Hematopoietic multipotent progenitor cell treated with erythropoietin and hydrocortisone succinate and interleukin-3 and kit ligand, for 6 days (in vitro differentiated cells): ENCODE results near the gene ZNF319.

Experiments used
- DNase-seq: peaks from one replicate; pipeline ENCODE4 v3.0.0-alpha.2; 2015

ZNF319 gene

DNA sequence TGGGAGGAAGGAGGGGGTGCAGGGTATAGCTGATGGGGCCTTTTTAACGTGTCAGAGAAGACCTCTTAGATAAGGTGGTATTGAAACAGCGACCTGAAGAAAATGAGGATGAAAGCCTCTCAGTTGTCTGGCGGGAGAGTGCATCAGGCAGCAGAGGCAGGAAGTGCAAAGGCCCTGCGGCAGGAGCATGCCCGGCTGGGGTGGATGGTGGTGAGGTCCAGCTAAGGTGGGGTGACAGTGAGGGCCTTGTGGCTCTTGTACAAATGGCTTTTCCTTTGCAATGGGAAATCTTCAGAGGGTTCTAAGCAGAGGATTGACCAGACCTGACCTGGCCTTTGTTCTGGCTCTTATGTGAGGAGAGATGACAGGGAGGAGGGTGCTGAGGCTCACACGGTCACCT, 36.5 kb upstream of the ZNF319 start:
- no peak for DNase-seq

DNA sequence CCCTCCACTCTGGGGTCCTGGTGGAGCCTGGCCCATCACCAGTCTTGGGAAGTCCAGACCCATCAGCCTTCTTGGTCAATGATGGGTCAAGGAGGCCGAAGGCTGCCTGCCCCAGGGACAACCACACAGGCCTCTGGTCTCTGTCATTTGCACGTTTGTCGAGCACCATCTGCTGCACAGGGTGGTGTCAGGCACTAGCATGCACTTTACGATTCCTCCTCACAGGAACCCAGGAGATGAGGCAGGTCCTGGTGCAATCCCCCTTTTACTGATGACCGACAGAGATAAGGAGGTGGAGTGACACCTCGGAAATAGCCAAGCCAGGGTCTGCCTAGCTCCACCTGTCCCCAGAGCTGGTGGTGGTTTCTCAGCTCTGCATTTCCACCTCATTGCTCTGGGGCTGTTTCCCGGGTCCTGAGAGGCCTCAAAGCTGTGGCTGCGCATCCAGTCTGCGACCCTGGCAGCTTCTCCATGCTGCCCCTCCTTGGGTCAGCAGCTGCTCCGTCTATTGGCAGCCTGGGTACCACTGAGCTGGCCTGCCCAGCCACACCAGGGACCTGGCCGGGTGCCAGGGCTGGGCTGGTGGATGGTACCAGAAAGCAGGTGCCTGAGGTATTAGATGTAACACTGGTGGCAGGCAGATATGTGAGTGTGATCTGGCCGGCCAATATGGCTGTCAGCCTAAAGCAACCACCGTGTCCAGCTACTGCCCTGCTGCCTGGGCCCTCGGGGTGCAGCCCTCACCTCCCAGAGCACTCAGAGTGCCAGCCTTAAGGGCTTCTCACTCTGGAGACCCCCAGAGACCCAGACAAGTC, 35.1 kb upstream of the ZNF319 start:
- DNase-seq = no peak

DNA sequence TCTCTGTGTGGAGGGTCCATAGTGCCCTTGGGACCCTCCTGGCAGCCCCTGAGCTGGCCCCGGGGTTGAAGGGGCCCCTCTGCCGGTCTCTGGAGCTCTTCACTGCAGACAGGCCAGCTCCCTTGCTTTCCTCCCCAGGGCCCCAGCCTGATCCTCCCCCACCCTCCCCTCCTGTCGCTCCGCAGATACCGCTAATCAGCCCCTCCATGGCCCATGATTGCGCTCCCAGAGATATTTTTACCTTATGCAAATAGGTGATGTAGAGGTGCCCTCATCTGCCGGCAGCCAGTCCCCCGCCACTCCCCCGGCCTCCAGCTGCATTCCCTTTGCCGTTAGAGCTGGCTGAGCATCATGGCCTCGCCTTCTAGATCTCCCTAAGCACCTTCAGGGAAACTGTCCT, 34.3 kb upstream of the ZNF319 start:
- no peak for DNase-seq

DNA sequence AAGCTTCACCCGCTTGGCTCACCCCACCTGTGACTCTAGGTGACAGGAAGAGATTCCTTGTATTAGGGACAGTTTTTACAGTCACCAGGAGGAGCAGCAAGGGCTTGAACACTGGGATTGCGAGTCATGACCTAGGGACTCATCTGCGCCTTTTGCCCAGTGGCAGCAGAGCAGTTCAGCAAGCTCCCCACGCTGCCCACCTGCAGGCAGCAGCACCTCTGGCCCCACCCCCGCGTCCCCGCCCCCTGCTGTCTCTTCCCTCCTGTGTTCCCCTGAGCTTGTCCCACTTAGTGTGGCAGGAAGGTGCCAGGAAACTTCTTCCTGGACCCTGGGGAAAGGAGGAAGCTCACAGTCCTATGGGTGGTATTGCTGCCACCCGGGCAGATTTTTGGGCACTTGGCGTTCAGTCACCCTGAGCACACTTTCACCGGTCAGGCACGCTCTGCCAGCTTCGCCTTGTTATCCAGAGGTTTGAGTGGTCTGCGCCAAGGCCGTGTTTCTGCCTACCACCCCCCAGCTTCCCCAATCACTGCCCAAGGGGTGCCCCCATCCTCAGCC, 33.7 kb upstream of the ZNF319 start:
- no peak for DNase-seq

DNA sequence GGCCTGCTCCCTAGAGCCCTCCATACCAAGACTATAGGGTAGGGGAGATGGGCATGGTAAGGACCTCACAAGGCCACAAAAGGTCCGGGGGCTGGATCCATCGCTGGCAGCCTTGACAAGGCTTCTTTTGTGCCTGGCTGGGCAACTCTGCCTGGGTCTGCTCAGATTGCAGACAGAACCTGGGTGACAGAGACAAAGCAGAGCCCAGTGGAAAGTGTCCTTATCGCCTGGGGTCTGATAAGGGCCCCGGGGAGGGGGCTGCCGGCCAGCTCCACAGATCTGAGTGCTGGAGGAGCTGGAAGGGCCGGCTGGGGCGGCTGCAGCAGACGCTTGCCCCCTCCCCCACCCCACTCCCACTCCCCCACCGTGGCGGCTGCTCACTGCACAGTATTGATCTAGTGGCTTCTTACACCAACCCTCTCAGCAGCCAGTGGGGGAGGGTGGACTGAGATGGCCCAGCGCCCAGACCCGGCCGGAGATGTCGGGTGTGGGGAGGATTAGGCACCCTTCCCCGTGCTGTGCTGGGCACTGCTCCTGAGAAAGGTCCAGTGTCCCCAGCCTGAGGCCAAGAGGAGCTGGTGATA, 32.3 kb upstream of the ZNF319 start:
- no peak for DNase-seq

DNA sequence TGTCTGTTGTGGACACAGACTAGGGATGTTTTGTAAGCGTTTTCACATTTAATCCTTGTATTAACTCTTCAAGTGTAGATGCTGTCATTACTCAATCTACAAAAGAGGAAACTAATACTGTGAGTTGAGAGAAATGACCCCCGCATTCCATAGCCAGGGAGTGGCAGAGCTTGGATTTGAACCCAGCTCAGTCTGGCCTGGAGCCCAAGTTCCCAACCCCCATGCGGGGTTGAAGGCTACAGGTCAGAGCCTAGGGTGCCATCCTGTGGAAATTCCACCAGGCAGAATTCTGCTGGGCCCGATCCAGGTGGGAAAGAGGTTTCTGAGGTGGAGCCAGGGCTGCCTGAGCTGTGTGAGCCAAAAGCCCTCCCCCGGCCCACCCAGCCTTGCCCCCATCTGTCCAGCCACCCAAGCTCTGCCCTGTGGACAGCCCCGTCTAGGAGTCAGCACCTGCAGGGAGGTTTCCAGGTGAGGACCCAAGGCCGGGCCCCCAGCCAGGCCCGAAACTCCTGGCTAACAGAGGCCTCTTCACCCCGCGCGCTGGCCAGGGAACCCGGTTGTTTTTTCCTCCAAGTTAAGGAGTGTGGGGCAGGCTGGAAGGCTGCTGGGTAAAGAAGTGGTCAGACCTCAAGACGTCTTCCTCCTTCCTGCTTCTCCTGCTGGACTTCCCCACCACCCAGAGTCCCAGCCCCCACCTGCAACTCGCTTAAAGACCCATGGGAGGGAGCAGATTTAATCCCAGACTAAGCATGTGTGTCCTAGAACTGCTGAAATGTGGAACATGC, 30.7 kb upstream of the ZNF319 start:
- no peak for DNase-seq

DNA sequence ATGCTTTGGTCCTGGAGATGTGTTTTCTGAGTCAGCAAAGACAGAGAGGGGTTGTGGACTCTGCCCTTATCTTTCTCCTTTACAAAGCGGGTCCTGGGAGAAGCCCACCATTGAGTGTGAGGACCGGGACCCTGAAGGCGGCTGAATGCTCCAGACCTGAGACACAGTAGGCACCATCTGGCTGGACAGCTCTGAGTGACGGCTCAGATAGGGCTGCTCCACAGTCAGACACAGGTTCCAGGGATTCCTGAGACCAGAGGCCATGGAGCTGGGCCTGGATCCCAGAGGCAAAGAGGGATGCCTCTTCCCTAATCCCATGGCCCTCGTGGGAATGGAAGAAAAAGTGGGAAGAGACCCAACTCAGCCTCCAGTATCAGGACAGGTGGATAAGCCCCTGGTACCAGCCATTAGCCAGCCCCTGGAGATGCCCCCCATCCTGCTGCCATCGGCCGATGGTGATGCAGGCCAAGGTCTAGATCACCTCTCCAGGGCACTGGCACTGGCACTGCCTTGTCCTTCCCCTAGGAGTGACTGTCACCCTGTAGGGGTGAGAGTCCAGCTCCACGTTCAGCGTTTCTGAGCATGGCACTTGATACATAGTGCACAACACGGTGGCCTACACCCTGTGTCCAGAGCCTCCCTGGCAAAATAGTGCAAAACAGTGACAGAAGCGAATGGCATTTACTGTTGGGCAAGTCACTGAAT, 29.8 kb upstream of the ZNF319 start:
- DNase-seq = no peak

DNA sequence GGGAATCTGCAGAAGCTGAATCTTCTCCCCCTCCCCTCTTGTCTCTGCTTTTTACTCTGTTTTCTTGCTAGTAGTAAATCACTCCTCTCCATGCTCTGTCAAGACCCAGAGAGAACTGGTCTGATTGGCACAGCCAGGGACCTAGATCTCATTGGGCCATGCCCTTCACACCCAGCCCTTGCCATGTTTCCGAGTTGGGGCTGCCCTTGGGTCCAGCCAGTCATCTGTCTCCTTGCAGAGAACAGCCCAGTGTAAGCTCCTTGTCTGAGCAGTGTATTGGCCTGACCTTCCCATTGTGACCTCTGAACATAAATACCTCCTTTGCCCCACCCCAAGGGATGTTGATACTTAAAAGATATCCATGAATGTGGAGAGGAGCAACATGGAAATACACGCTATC, 28.9 kb upstream of the ZNF319 start:
- no peak for DNase-seq

DNA sequence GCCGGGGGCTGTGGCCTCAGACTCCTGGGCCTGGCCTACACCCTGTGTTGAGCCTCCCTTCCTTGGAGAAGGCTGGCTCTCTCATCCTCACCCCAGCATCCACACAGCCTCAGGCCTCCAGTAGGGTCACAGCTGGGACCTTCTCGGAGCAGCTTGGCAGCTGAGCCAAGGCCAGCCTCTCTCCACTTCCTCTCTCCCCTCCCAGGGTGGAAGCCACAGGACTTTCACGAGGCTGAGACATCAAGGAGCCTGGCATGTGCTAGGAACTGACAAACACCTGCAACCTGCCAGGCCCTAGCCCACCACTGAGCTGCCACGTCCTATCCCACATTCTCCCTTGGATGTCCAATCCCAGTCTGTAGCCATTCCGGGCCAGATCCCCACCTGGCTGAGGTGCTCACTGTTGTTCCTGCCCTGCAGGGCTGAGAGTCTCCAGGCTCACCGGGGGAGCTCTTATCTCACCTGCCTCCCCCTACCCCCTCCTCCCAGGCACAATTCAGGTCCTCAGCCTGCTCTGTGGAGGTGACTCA, 28.1 kb upstream of the ZNF319 start:
- DNase-seq = no peak

DNA sequence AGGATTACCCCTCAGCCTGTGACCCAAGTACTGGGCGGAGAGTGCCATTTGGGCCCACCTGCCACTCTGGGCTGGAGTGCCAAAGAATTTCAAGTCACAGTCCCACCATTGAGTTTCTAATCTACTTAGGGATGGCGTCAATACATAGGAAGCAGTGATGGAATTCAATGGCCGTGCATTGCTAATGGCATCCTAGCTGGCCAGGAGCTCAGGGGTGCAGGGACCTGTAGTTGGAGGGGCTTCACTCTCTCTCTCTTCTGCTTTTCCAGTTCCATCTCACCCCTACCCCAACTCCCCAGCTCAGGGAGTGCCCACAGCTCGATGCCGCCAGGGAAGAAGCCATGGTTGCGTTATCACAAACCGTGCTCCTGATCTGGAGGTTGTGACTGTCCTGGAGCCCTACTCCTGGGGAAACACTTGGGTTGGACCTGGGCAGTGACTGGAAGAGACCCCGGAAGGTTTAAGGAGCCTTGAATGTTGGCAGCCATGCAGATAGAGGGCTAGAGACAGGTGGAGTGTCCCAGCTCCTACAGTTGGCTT, 27.5 kb upstream of the ZNF319 start:
- DNase-seq = no peak

DNA sequence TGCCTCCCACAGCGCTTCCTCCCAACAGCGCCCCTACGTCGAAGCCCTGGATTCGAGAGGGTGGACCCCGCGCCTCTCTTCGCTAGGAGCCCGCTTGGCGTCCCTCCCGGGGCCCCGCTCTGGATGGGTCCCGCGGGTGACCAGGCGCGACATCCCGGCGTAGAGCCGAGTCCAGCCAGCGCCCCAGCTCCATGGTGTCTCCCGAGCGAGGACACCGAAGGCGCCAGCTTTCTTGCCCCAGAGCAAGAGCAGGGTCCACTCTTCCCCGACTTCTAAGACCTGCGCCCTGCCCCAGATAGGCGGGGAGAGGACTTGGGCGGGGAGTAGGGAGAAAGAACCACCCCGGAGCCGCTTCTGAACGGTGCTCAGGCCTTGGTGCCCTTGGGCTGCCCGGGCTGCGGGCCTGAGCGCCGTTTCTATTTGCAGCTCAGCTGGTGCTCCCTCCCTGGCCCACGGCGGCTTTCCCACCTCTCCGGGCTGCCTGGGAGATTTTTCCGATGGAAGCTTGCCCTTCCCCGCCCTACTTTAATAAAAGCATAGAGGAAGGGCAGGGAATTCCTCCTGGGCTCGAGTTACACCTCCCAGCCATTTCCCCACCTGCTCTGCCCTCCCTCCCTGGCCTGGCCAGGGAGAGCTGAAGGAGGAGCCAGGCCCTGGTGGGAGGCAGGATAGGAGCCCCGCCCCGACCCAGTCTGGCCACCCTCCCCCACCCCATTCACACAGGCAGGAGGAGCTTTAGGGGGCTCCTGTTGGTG, 26.9 kb upstream of the ZNF319 start:
- peak; percentile 34 for DNase-seq

DNA sequence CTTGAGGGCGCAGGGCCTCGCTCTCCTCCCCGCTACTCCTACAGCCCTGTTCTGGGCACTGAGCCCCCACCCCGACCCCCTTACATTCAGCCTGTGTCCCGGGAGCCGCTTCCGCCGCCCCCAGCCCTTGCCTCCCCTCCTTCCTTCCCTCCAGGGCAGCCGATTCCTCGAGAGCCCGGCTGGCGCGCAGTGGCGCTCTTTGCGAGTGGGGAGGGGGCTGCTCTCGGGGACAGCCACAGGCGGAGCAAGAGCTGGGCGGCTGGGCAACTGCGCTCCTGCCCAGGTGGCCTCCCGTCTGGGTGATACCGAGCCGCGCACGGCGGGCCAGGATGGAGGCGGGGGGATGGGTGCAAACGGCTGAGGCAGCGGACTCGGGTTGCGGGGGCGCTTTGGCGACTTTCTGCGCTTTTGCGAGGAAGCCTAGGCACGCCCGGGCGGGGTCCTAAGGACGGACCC, 26.3 kb upstream of the ZNF319 start:
- DNase-seq = no peak

DNA sequence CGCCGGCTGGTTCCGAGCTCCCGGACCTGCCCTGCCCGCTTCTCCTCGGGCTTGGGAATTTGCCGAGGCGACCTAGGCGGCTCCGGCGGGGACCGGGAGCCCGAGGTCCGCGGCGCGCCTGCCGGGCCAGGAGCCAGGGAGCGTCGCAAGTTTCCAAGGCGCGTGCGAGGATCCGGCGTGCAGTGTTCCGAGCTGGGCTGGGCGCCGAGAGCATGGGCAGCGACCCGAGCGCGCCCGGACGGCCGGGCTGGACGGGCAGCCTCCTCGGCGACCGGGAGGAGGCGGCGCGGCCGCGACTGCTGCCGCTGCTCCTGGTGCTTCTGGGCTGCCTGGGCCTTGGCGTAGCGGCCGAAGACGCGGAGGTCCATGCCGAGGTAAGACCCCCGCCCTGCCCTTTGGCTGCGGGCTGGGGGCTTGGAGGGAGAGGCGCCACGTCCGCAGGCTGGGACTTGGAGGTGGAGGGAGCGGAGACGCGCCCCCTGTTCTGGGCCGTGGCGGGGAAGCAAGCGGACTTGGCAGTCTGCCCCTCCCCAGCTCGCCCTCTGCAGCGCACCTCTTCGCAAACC, 25.8 kb upstream of the ZNF319 start:
- peak; percentile 52 for DNase-seq

DNA sequence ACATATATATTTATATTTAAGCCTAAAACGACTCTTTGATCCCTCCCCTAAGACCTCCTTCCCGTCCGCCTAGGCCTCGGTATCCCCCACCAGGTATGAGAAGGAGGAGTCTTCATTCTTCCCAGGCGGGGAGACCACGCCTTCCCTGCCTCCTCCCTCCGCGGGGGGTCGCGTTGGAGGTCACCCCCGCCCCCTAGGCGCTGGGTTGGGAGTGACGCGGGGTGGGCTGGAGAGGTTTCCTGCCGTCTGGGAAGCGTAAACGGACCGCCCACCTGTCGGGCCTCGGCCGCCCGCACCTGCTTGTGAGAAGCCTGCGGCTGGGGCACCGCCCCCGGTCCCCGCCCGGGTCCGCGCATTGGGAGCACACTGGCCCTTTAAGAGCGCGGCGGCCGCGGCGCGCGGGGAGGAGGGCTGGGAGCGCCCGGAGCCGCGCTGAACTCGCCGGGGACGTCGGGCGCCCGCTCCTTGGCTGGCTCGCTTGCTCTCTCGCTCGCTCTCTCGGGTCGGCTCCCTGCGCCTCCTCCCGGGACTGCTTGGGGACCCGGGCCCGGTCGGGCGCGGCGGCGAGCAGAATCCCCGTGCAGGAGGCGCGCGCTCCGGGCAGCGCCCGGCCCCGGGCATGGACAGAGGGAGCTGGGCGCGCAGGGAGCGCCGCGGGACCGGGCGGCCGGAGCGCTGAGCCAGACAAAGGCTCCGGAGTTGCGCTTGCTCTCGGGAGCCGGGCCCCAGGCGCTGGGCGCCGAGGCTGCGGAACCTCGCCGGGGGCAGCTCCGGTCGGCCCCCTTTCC, 25.1 kb upstream of the ZNF319 start, which contains the start of gene MMP15:
TSS of gene MMP15 (plus strand) at position 404 of the 788 bp plus-strand sequence. CDS start 597 bp downstream, outside the sequence.
- peak; percentile 76 for DNase-seq

DNA sequence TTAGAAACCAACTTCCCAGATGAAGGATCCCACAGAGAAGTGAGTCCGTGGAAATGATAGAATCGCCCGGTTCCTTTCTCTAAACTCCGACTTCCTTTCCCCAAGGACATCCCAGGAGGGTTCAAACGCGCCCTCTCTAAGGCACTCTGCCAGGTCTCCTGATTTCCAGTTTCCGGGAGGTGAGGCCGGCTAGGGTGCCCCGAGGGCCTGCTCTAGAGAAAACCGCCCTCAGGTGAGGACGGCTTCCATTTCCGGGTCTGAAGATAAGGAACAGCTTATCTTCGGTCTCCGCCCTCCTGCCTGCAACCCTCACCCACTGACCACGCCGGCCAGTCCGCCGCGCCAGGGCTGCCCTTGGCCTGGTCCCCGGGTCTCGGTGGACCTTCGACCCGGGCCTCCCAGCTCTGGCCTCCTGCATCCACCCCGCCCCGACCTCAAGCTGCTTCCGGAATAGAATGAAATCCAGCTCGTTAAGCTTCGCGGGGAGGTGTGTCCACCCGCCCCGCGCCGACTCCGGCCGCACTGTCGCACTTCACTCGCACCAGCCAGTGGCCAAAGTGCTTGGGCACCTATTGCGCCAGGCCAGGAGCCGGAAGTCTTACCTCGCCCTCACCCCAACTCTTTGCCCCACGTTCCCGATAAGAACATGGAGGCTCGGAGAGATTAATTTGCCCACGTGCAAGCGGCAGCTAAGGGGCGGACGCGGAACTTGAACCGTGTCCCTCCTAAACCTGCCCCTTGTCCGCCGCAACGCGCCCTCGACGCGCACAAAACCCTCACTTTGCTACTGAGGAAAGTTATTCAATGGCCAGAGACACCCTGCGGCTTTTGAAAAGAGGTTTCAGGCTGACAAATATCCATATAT, 24.2 kb upstream of the ZNF319 start:
- DNase-seq = peak; percentile 79

DNA sequence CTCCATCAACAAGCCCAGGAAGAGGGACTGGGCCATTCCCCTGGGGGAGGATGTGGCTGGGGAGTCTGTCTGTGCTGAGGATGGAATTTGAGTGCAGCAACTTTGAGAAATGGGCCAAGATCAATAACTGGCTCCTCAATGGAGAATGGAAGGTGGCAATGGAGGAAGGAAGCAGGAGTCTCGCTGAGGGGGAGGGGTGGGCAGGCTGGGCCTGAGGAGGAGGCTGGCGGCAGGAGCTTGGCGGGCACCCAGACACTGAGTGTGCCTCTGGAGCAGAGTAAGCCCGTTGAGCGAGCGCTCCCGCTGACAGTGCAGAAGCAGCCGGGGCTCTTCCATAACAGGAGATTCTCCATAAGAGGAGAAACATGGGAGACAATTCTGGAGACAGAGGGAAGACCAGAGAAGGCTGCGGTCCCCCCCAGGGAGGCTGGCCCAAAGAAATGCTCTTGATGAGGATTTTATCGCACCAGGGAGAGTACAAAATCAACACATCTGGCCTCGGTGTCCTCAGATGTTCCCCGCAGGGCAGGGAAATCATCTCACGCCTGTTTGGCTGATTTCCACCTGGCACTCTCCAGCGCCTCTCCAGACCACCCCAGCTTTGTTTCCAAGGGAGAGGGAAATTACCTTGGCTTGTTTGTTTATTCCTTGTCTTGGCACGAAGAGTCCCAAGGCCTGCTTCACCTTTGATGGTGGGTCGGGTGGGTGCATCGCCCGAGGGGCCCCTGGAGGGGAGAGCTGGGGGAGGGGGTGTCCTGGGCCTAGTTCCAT, 22.3 kb upstream of the ZNF319 start:
- DNase-seq = peak; percentile 30

DNA sequence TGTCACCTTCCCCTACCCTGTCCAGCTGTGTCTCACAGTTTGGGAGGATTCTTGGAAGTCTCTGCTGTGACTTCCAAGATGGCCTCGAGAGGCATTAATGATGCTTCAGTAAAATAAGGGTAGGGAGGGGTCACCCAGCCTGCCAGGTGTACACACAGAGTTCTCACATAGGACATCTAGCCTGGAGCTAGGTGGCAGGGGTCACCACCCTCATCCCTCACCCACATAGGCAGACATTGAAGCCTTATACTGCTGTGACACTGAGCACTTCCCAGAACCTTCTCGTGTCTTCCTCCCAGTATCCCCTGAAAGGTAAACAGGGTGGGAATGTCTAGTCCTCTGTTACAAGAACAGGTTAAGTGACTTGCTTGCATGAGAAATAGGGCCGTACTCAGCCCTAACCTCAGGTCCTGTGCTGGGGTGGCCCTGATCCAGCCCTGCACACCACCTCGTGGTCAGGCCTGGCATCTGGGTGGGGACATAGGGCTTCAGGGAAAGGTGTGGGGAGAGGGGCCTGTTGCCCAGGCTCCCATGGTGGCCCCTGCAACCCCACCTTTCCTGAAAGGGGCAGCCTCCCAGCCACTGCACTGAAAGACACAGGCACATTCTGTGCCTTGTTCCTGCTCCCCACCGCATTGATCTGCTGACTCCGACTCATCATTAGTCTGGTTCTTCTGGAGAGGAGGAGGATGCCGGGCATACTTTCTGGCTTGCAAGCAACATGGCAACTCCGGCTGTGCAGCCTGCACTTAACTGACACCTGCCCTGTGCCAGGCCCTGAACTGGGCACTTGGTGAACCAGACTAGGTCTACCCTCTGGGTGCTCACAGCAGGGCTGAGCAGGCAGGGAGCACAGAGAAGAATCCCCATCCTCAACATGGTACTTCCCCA, 21.4 kb upstream of the ZNF319 start:
- DNase-seq = no peak
